Gastrocnemius medialis (tissue), 4 donors: Measurements from ENCODE around the gene FOSL2.

Experiments used
- POLR2A ChIP-seq, 2 donors: fragments of 450-650 bp; IDR thresholded peaks; one replicate each; pipeline ENCODE4 v1.6.1; 2017; ENCODE audit warnings: antibody characterized with exemption in 2 of 2, mild to moderate bottlenecking in 2 of 2, moderate library complexity in 2 of 2
- TF ChIP-seq, protein P1 (sequence below), 5 experiments: fragments of 450-650 bp in 3 of 5; fragments of 200-600 bp in 2 of 5; sonication (generic) in 2 of 5; IDR thresholded peaks in 4 of 5; conservative IDR thresholded peaks in 1 of 5; 1 replicate in 4 of 5; 2 replicates in 1 of 5; pipeline ENCODE4 v1.5.1; 2016 to 2019; ENCODE audit warnings: antibody characterized with exemption in 5 of 5, mild to moderate bottlenecking in 3 of 5, moderate library complexity in 3 of 5

DNA sequence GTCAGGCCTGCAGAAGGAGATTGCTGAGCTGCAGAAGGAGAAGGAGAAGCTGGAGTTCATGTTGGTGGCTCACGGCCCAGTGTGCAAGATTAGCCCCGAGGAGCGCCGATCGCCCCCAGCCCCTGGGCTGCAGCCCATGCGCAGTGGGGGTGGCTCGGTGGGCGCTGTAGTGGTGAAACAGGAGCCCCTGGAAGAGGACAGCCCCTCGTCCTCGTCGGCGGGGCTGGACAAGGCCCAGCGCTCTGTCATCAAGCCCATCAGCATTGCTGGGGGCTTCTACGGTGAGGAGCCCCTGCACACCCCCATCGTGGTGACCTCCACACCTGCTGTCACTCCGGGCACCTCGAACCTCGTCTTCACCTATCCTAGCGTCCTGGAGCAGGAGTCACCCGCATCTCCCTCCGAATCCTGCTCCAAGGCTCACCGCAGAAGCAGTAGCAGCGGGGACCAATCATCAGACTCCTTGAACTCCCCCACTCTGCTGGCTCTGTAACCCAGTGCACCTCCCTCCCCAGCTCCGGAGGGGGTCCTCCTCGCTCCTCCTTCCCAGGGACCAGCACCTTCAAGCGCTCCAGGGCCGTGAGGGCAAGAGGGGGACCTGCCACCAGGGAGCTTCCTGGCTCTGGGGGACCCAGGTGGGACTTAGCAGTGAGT lies 19.4 kb downstream of the FOSL2 start:
- TF ChIP-seq, protein P1, sequence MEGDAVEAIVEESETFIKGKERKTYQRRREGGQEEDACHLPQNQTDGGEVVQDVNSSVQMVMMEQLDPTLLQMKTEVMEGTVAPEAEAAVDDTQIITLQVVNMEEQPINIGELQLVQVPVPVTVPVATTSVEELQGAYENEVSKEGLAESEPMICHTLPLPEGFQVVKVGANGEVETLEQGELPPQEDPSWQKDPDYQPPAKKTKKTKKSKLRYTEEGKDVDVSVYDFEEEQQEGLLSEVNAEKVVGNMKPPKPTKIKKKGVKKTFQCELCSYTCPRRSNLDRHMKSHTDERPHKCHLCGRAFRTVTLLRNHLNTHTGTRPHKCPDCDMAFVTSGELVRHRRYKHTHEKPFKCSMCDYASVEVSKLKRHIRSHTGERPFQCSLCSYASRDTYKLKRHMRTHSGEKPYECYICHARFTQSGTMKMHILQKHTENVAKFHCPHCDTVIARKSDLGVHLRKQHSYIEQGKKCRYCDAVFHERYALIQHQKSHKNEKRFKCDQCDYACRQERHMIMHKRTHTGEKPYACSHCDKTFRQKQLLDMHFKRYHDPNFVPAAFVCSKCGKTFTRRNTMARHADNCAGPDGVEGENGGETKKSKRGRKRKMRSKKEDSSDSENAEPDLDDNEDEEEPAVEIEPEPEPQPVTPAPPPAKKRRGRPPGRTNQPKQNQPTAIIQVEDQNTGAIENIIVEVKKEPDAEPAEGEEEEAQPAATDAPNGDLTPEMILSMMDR (IDR thresholded peaks at IDR 0.05 in 4 of 5, conservative IDR thresholded peaks at IDR 0.05 in 1 of 5), result no peak
- no peak for TF ChIP-seq POLR2A (IDR thresholded peaks at IDR 0.05)
